Caco-2 (cell line): ENCODE measurements around the gene CMKLR1. TPM values are rescaled to one million over a fixed set of nuclear protein-coding genes. Genes with fewer than 3 reads are reported as not detected.

Experiments
- BruUV-seq: library from RNA; stranded (reverse); fragments of 400-500 nt; replicated peaks from 2 replicates; lab custom pipeline; 2021; lab: Mats Ljungman, UMichigan
- CTCF ChIA-PET: fragments of 300-600 bp; sonication (Branson Sonifier 250); formaldehyde crosslinking; loops from one replicate; lab custom pipeline; 2022; ENCODE audit warnings: antibody characterized with exemption; lab: Charles Lee
- POLR2A ChIA-PET: fragments of 300-600 bp; sonication (Branson Sonifier 250); formaldehyde crosslinking; loops from one replicate; lab custom pipeline; 2022; ENCODE audit warnings: antibody characterized with exemption; lab: Charles Lee
- DNase-seq, 2 experiments: peaks; one replicate each; pipeline versions ENCODE4 v3.0.0 to v3.0.0-alpha.2; 2020 to 2022
- H3K27me3 ChIP-seq: replicated peaks from 2 replicates; pipeline ENCODE4 v1.6.0; 2011; ENCODE audit warnings: low read length; ENCODE audit not compliant: control insufficient read depth, insufficient read depth
- H3K36me3 ChIP-seq: 2 replicates; pipeline ENCODE4 v1.5.1; 2011; ENCODE audit warnings: low read length; ENCODE audit not compliant: control insufficient read depth, insufficient read depth
- H3K4me1 ChIP-seq: fragments of 250-450 bp; sonication (Bioruptor Pico); 2 replicates; pipeline ENCODE4 v1.5.1; 2020; ENCODE audit warnings: mild to moderate bottlenecking
- H3K4me3 ChIP-seq: 2 replicates; pipeline ENCODE4 v1.5.1; 2011; ENCODE audit warnings: low read depth, mild to moderate bottlenecking, control low read depth, low read length
- H3K9me3 ChIP-seq: fragments of 250-450 bp; sonication (Bioruptor Pico); 2 replicates; pipeline ENCODE4 v1.5.1; 2020; ENCODE audit warnings: mild to moderate bottlenecking, moderate library complexity
- H3K27ac Mint-ChIP-seq: one replicate; pipeline ENCODE4 v1.8.0; 2022; ENCODE audit warnings: mixed read lengths; ENCODE audit not compliant: unreplicated experiment
- H3K27me3 Mint-ChIP-seq: one replicate; pipeline ENCODE4 v1.8.0; 2022; ENCODE audit warnings: mixed read lengths; ENCODE audit not compliant: insufficient read depth, unreplicated experiment
- H3K36me3 Mint-ChIP-seq: one replicate; pipeline ENCODE4 v1.8.0; 2022; ENCODE audit warnings: mild to moderate bottlenecking, mixed read lengths; ENCODE audit not compliant: insufficient read depth, unreplicated experiment
- H3K4me1 Mint-ChIP-seq: one replicate; pipeline ENCODE4 v1.8.0; 2022; ENCODE audit warnings: low read depth, mixed read lengths; ENCODE audit not compliant: unreplicated experiment
- H3K4me3 Mint-ChIP-seq: one replicate; pipeline ENCODE4 v1.8.0; 2022; ENCODE audit warnings: mild to moderate bottlenecking, moderate library complexity, mixed read lengths; ENCODE audit not compliant: unreplicated experiment
- H3K9me3 Mint-ChIP-seq: one replicate; pipeline ENCODE4 v1.8.0; 2022; ENCODE audit warnings: mixed read lengths; ENCODE audit not compliant: unreplicated experiment
- intact Hi-C: fragments of 100-400 bp; cut with micrococcal nuclease; formaldehyde crosslinking; loops from one replicate; pipeline ENCODE4 v1.10.0; 2022; ENCODE audit not compliant: unreplicated experiment
- total RNA-seq: library from RNA; stranded (reverse); gene quantifications from 2 replicates; pipeline ENCODE4 v1.2.3, GENCODE V29; 2022
- TF ChIP-seq, protein P1 (sequence below), 2 experiments: fragments of 200-600 bp in 1 of 2; IDR thresholded peaks; 1 replicate in 1 of 2; 2 replicates in 1 of 2; pipeline versions ENCODE4 v1.5.1 to v1.8.0; 2011 to 2022; ENCODE audit warnings: antibody characterized with exemption in 1 of 2, control low read depth in 1 of 2, inconsistent platforms in 1 of 2, low read depth in 1 of 2, low read length in 1 of 2, mild to moderate bottlenecking in 1 of 2, moderate library complexity in 1 of 2; ENCODE audit not compliant: insufficient read depth in 1 of 2, severe bottlenecking in 1 of 2, unreplicated experiment in 1 of 2

Gene CMKLR1
- total RNA-seq, 1 experiment from 2014 or later: not detected

DNA sequence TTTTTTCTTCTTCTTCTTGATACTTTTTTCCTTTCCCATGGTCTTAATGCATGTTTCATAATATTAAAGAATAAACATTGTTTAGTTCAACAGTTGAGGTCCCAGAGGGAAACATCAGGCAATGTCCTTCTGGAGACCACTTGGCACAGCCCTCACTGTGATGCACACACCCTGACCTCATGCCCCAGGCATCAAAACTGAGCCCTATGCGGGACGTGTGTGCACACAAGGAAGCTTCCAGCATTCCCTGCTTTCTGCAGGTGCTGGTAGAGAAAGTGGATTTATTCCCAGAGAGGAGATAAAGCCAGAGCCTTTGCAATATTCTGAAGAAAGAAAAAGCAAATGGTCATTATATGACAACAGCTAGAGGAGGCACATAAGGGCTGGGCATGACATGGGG lies 16.0 kb upstream of the CMKLR1 start:
- Histone ChIP-seq H3K9me3 (no peaks in the 10 kb centered on the region), H3K27me3 (no peaks in the 10 kb centered on the region), H3K36me3 (no peaks in the 10 kb centered on the region), H3K4me3 (no peak overlapping the region), H3K4me1 (no peaks in the 10 kb centered on the region; the same call in 1 of the 2 replicates)
- DNase-seq: no peak
- Mint-ChIP-seq H3K27me3 (peaks cover 3% of the 10 kb centered on the region), H3K4me1 (peaks cover 8% of the 10 kb centered on the region), H3K9me3 (no peaks in the 10 kb centered on the region), H3K36me3 (no peaks in the 10 kb centered on the region), H3K4me3 (no peak overlapping the region), H3K27ac (no peak overlapping the region)
- CTCF ChIA-PET: no interaction called here
- no TSS peak for BruUV-seq
- TF ChIP-seq, protein P1, sequence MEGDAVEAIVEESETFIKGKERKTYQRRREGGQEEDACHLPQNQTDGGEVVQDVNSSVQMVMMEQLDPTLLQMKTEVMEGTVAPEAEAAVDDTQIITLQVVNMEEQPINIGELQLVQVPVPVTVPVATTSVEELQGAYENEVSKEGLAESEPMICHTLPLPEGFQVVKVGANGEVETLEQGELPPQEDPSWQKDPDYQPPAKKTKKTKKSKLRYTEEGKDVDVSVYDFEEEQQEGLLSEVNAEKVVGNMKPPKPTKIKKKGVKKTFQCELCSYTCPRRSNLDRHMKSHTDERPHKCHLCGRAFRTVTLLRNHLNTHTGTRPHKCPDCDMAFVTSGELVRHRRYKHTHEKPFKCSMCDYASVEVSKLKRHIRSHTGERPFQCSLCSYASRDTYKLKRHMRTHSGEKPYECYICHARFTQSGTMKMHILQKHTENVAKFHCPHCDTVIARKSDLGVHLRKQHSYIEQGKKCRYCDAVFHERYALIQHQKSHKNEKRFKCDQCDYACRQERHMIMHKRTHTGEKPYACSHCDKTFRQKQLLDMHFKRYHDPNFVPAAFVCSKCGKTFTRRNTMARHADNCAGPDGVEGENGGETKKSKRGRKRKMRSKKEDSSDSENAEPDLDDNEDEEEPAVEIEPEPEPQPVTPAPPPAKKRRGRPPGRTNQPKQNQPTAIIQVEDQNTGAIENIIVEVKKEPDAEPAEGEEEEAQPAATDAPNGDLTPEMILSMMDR (IDR thresholded peaks at IDR 0.05; ENCODE audit: insufficient read depth in 1 of 2, low read depth in 1 of 2, low read length in 1 of 2, severe bottlenecking in 1 of 2, unreplicated experiment in 1 of 2): no peak
- intact Hi-C loops: no loop called here
- POLR2A ChIA-PET: no interaction called here

DNA sequence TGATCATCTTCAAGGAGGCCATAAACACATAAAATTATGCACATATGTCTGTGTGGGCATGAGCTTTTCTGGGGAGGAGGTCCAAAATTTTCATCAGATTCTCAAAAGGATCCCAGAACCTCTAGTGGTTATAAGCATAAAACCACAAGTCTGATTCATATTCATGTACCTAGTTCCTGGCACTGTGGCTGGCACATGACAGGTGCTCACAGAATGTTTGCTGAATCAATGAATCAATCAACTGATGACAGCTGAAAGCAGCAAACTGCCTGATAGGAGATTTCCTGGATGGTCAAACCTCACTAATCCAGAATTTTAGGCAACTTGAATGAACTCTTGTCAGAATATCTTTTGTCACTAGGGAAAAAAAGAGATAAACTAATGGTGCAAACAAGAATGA lies 13.5 kb upstream of the CMKLR1 start:
- TF ChIP-seq, protein P1 (IDR thresholded peaks at IDR 0.05; ENCODE audit: insufficient read depth in 1 of 2, low read depth in 1 of 2, low read length in 1 of 2, severe bottlenecking in 1 of 2, unreplicated experiment in 1 of 2): no peak
- ChIA-PET POLR2A (no interaction called here), CTCF (no interaction called here)
- Mint-ChIP-seq H3K4me3 (no peak overlapping the region), H3K27me3 (peaks cover 3% of the 10 kb centered on the region), H3K4me1 (no peaks in the 10 kb centered on the region), H3K36me3 (no peaks in the 10 kb centered on the region), H3K9me3 (no peaks in the 10 kb centered on the region), H3K27ac (no peak overlapping the region)
- no peak overlapping the region for H3K4me3 ChIP-seq
- intact Hi-C loops: no loop called here
- no peaks in the 10 kb centered on the region for H3K27me3 ChIP-seq
- DNase-seq: no peak
- H3K9me3 ChIP-seq: no peaks in the 10 kb centered on the region
- H3K36me3 ChIP-seq: no peaks in the 10 kb centered on the region
- no peaks in the 10 kb centered on the region for H3K4me1 ChIP-seq
- no TSS peak for BruUV-seq

DNA sequence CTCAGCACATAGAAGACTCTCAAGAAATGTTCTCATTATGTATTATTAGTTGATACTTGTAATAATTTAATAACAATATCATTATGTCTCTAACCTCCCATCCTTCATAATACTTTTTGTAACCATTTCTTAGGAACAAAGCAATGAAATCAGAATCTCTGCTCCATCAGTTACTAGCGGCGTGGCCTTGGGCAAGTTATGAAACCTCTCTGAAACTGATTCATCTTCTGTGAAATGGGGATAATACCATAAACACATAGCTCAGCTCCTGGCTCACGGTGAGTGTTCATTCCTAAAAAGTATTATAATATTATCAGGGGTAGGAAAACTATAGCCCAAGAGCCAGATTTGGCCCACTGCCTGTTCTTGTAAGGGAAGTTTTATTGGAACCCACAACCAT lies 11.4 kb upstream of the CMKLR1 start:
- Mint-ChIP-seq H3K36me3 (no peaks in the 10 kb centered on the region), H3K9me3 (no peaks in the 10 kb centered on the region), H3K4me3 (no peak overlapping the region), H3K27me3 (peaks cover 3% of the 10 kb centered on the region), H3K4me1 (no peaks in the 10 kb centered on the region), H3K27ac (no peak overlapping the region)
- H3K4me3 ChIP-seq: no peak overlapping the region
- intact Hi-C loops: no loop called here
- H3K9me3 ChIP-seq: no peaks in the 10 kb centered on the region
- POLR2A ChIA-PET: no interaction called here
- BruUV-seq: no TSS peak
- TF ChIP-seq, protein P1 (IDR thresholded peaks at IDR 0.05; ENCODE audit: insufficient read depth in 1 of 2, low read depth in 1 of 2, low read length in 1 of 2, severe bottlenecking in 1 of 2, unreplicated experiment in 1 of 2): no peak
- H3K36me3 ChIP-seq: no peaks in the 10 kb centered on the region
- DNase-seq: no peak
- H3K27me3 ChIP-seq: no peaks in the 10 kb centered on the region
- no peaks in the 10 kb centered on the region for H3K4me1 ChIP-seq
- CTCF ChIA-PET: no interaction called here
